Measurements from ENCODE around the gene ARNT2.

GRCh38 chr15:80404057-80404760 lies at the start of gene ARNT2:
- TF ChIP-seq CTCF (IDR thresholded peaks at IDR 0.05; ENCODE audit: poor library complexity) (no peak), EZH2 (IDR thresholded peaks at IDR 0.05; ENCODE audit: borderline replicate concordance) (no peak)

Measured in hepatocyte (in vitro differentiated cells).